H1 (cell line): Measurements from ENCODE around the gene CDK9. TPM values are rescaled to one million over a fixed set of nuclear protein-coding genes. Genes with fewer than 3 reads are reported as not detected.

Experiments used
- CTCF ChIA-PET: fragments of 300-600 bp; sonication (Branson Sonifier 250); formaldehyde crosslinking; loops from one replicate; lab custom pipeline; 2021; ENCODE audit not compliant: partially characterized antibody; lab: Charles Lee
- POLR2A ChIA-PET: fragments of 300-600 bp; sonication (Branson Sonifier 250); formaldehyde crosslinking; loops from one replicate; lab custom pipeline; 2021; ENCODE audit warnings: inconsistent platforms; ENCODE audit not compliant: partially characterized antibody; lab: Charles Lee
- DNase-seq, 2 experiments: peaks; one replicate each; pipeline versions ENCODE4 v3.0.0 to v3.0.0-alpha.2; 2010 to 2022; ENCODE audit warnings: low spot score in 2 of 2, low read depth in 1 of 2, mixed read lengths in 1 of 2
- FAIRE-seq: peaks from 2 replicates; lab custom pipeline; 2011; peaks lifted over from hg19 to GRCh38; lab: Jason Lieb, UNC
- H2AFZ ChIP-seq: 2 replicates; pipeline ENCODE4 v1.8.1; 2012; ENCODE audit warnings: low read length, inconsistent platforms
- H2AK5ac ChIP-seq: 2 replicates; pipeline ENCODE4 v1.6.1; 2013; ENCODE audit warnings: low read depth, low read length
- H2BK120ac ChIP-seq: replicated peaks from 2 replicates; pipeline ENCODE3; 2013; ENCODE audit warnings: low read depth, low read length, inconsistent platforms
- H2BK12ac ChIP-seq: 2 replicates; pipeline ENCODE4 v1.6.1; 2013; ENCODE audit warnings: low read depth, low read length
- H2BK15ac ChIP-seq: 2 replicates; pipeline ENCODE4 v1.6.1; 2013; ENCODE audit warnings: low read length
- H2BK20ac ChIP-seq: 2 replicates; pipeline ENCODE4 v1.6.1; 2013; ENCODE audit warnings: low read length
- H2BK5ac ChIP-seq: 2 replicates; pipeline ENCODE4 v1.6.1; 2013; ENCODE audit warnings: low read depth, low read length
- H3K14ac ChIP-seq: 2 replicates; pipeline ENCODE4 v1.6.1; 2013; ENCODE audit warnings: inconsistent platforms; ENCODE audit not compliant: insufficient read length
- H3K18ac ChIP-seq: 2 replicates; pipeline ENCODE4 v1.6.1; 2013; ENCODE audit warnings: low read length; ENCODE audit errors: extremely low read depth
- H3K23ac ChIP-seq: 2 replicates; pipeline ENCODE4 v1.6.1; 2013; ENCODE audit warnings: inconsistent platforms; ENCODE audit not compliant: insufficient read length
- H3K23me2 ChIP-seq: 2 replicates; pipeline ENCODE4 v1.6.1; 2013; ENCODE audit warnings: low read depth, low read length
- H3K27ac ChIP-seq: 2 replicates; pipeline ENCODE4 v1.6.1; 2011; ENCODE audit warnings: low read depth, low read length, inconsistent platforms
- H3K27me3 ChIP-seq, 4 experiments: replicated peaks in 1 of 4; 1 replicate in 1 of 4; 2 replicates in 3 of 4; pipeline versions ENCODE4 v1.6.1 to v1.8.1; 2011 to 2013; ENCODE audit warnings: low read length in 3 of 4, mild to moderate bottlenecking in 3 of 4, inconsistent platforms in 2 of 4, mixed read lengths in 2 of 4, moderate library complexity in 1 of 4; ENCODE audit not compliant: control insufficient read depth in 3 of 4, insufficient read depth in 3 of 4; ENCODE audit errors: extremely low read depth in 1 of 4
- H3K36me3 ChIP-seq, 4 experiments: 2 replicates each; pipeline versions ENCODE4 v1.6.1 to v1.8.1; 2011 to 2013; ENCODE audit warnings: mild to moderate bottlenecking in 4 of 4, low read length in 3 of 4, moderate library complexity in 2 of 4, control low read depth in 1 of 4, inconsistent platforms in 1 of 4; ENCODE audit not compliant: insufficient read depth in 4 of 4, control insufficient read depth in 2 of 4
- H3K4ac ChIP-seq: replicated peaks from 2 replicates; pipeline ENCODE3; 2013; ENCODE audit warnings: low read length, low read depth, mixed read lengths, inconsistent platforms; ENCODE audit not compliant: insufficient read length
- H3K4me1 ChIP-seq, 4 experiments: replicated peaks in 1 of 4; 1 replicate in 1 of 4; 2 replicates in 3 of 4; pipeline versions ENCODE4 v1.6.1 to v1.8.1; 2011 to 2013; ENCODE audit warnings: low read length in 3 of 4, inconsistent platforms in 2 of 4, mixed read lengths in 1 of 4; ENCODE audit not compliant: insufficient read depth in 4 of 4, control insufficient read depth in 3 of 4
- H3K4me2 ChIP-seq, 2 experiments: 2 replicates each; pipeline versions ENCODE4 v1.6.1 to v1.8.1; 2011 to 2013; ENCODE audit warnings: low read depth in 2 of 2, low read length in 2 of 2, control low read depth in 1 of 2, inconsistent platforms in 1 of 2, mild to moderate bottlenecking in 1 of 2; ENCODE audit not compliant: insufficient read depth in 1 of 2
- H3K4me3 ChIP-seq, 4 experiments: fragments of 200-600, 300-600 bp in 1 of 4; sonication (generic), shearing (Covaris generic), sonication (Bioruptor Twin) in 1 of 4; 2 replicates each; pipeline versions ENCODE4 v1.5.1 to v1.8.1; 2011 to 2016; ENCODE audit warnings: low read length in 4 of 4, low read depth in 3 of 4, control low read depth in 2 of 4, inconsistent platforms in 2 of 4, mild to moderate bottlenecking in 2 of 4, mixed read lengths in 1 of 4, moderate library complexity in 1 of 4; ENCODE audit not compliant: insufficient read depth in 2 of 4; ENCODE audit errors: extremely low read depth in 1 of 4
- H3K56ac ChIP-seq: replicated peaks from 2 replicates; pipeline ENCODE3; 2013; ENCODE audit warnings: low read depth, mild to moderate bottlenecking, mixed read lengths, low read length, inconsistent platforms; ENCODE audit not compliant: insufficient read length
- H3K79me1 ChIP-seq: 2 replicates; pipeline ENCODE4 v1.6.1; 2013; ENCODE audit warnings: low read depth, low read length, control low read depth
- H3K79me2 ChIP-seq, 2 experiments: 2 replicates each; pipeline versions ENCODE4 v1.6.1 to v1.8.1; 2012 to 2013; ENCODE audit warnings: low read length in 2 of 2, mild to moderate bottlenecking in 2 of 2, inconsistent platforms in 1 of 2; ENCODE audit not compliant: insufficient read depth in 2 of 2, control insufficient read depth in 1 of 2
- H3K9ac ChIP-seq, 4 experiments: replicated peaks in 1 of 4; 1 replicate in 1 of 4; 2 replicates in 3 of 4; pipeline versions ENCODE4 v1.6.1 to v1.8.1; 2011 to 2013; ENCODE audit warnings: low read depth in 3 of 4, low read length in 3 of 4, control low read depth in 2 of 4, mild to moderate bottlenecking in 2 of 4, moderate library complexity in 2 of 4, inconsistent platforms in 1 of 4; ENCODE audit errors: extremely low read depth in 1 of 4
- H3K9me3 ChIP-seq, 2 experiments: 2 replicates each; pipeline versions ENCODE4 v1.6.1 to v1.8.1; 2012 to 2013; ENCODE audit warnings: mild to moderate bottlenecking in 2 of 2, moderate library complexity in 2 of 2, control low read depth in 1 of 2, inconsistent platforms in 1 of 2, low read depth in 1 of 2, low read length in 1 of 2, mixed read lengths in 1 of 2; ENCODE audit not compliant: insufficient read depth in 2 of 2
- H4K20me1 ChIP-seq, 2 experiments: replicated peaks in 1 of 2; 2 replicates each; pipeline versions ENCODE3 to v1.8.1; 2011 to 2013; ENCODE audit warnings: inconsistent platforms in 2 of 2, low read length in 2 of 2, mild to moderate bottlenecking in 1 of 2; ENCODE audit not compliant: insufficient read depth in 2 of 2, control insufficient read depth in 1 of 2
- H4K5ac ChIP-seq: 2 replicates; pipeline ENCODE4 v1.6.1; 2013; ENCODE audit warnings: low read length, low read depth, mixed read lengths, inconsistent platforms; ENCODE audit not compliant: insufficient read length
- H4K8ac ChIP-seq: 2 replicates; pipeline ENCODE4 v1.8.0; 2013; ENCODE audit warnings: mild to moderate bottlenecking, moderate library complexity, low read length, inconsistent platforms; ENCODE audit not compliant: insufficient read depth; ENCODE audit errors: extremely low read depth
- H4K91ac ChIP-seq: replicated peaks from 2 replicates; pipeline ENCODE3; 2013; ENCODE audit warnings: low read length, mixed read lengths, inconsistent platforms; ENCODE audit not compliant: insufficient read length
- EP300 ChIP-seq, 2 experiments: IDR thresholded peaks; 1 replicate in 1 of 2; 2 replicates in 1 of 2; pipeline ENCODE4 v1.6.1; 2011 to 2012; ENCODE audit warnings: low read depth in 2 of 2, low read length in 2 of 2, mild to moderate bottlenecking in 2 of 2, borderline replicate concordance in 1 of 2, inconsistent platforms in 1 of 2, moderate library complexity in 1 of 2
- HDAC6 ChIP-seq: IDR thresholded peaks from one replicate; pipeline ENCODE4 v1.7.1; 2012; ENCODE audit warnings: low read depth, mild to moderate bottlenecking, inconsistent platforms, low read length, moderate library complexity
- POLR2A ChIP-seq, 2 experiments: IDR thresholded peaks; 1 replicate in 1 of 2; 2 replicates in 1 of 2; pipeline ENCODE4 v1.6.1; 2011; ENCODE audit warnings: low read depth in 2 of 2, low read length in 2 of 2, mild to moderate bottlenecking in 2 of 2; ENCODE audit errors: control extremely low read depth in 1 of 2
- RXRA ChIP-seq: IDR thresholded peaks from 2 replicates; pipeline ENCODE4 v1.6.1; 2011; ENCODE audit warnings: low read depth, mild to moderate bottlenecking, low read length, moderate library complexity; ENCODE audit not compliant: insufficient read depth
- TAF7 ChIP-seq: optimal IDR thresholded peaks from 2 replicates; pipeline ENCODE3; 2011; ENCODE audit warnings: low read depth, mild to moderate bottlenecking, inconsistent platforms, low read length, moderate library complexity, borderline replicate concordance
- WGBS, 2 experiments: shearing (Covaris generic) in 1 of 2; methylation state at CpG; one replicate each; pipeline versions ENCODE4 v1.1.6 to v1.1.7; 2013 to 2015; ENCODE audit warnings: low lambda C conversion rate in 2 of 2, mixed read lengths in 2 of 2, inconsistent platforms in 1 of 2, low coverage in 1 of 2, missing lambda C conversion rate in 1 of 2; ENCODE audit not compliant: insufficient replicate concordance in 2 of 2, insufficient coverage in 1 of 2, insufficient read length in 1 of 2; ENCODE audit errors: extremely low coverage in 1 of 2, missing lambda C conversion rate in 1 of 2; 5-methylcytosine and 5-hydroxymethylcytosine counted together
- polyA plus RNA-seq, 7 experiments: library from polyadenylated mRNA; depleted of rRNA in 3 of 7; stranded (reverse) in 5 of 7; unstranded in 2 of 7; fragments of >200 nt in 5 of 7; fragments of 200-250 nt in 2 of 7; gene quantifications; 1 replicate in 5 of 7; 2 replicates in 1 of 7; 4 replicates in 1 of 7; pipeline versions ENCODE4 v1.2.1 to v1.2.3, GENCODE V29; 2011 to 2013; ENCODE audit warnings: missing spikeins in 2 of 7, mixed read lengths in 2 of 7
- total RNA-seq: library from RNA; stranded (reverse); fragmentation: NEBNext Ultra II Directional; extraction: Animal tissue kit (Norgen Biotek cat#: 25700); gene quantifications from 2 replicates; pipeline ENCODE4 v1.2.1, GENCODE V29; 2021

Gene CDK9
- total and polyA plus RNA-seq, 2 of the 8 experiments (the other 6 are each of a cell fraction or from before 2014, with no cell fraction given) = 69.1 to 87.5 TPM

DNA sequence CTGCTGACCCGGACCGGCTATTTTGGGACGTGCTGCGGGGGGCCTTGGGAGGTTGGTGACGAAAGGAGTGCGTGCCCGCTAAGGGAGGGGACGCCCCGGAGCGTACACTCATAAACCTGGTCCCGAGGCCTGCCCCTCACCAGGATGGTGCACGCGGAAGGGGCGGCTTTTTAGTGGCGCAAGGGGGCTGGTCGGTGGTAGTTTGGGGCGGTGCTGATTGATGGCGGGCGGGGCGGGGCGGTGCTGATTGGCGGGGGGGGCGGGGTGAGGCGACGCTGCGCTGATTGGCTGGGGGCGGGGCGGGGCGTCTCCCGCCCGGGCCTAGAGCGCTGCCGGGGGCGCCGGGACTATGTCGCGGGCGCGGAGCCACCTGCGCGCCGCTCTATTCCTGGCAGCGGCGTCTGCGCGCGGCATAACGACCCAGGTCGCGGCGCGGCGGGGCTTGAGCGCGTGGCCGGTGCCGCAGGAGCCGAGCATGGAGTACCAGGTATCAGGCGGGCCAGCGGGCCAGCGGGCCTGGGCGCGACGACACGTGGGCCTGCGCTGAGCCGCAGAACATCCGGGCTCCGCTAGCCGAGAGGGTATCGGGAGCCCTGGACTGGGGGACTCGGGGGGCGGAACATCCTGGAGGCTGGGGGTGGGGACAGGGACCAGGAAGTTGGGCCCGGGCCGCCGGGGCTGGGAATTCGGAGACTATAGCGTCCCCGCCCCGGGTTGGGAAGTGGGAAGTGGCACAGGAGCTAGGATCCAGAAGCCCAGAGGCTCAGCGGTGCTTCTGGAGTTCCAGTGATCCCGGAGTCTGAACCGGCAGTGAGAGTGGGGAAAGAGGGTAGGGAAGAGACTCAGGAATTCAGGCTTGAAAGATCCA is 17.0 kb downstream of the CDK9 start, which contains the start of gene FPGS:
Gene FPGS, plus strand, starts transcription at position 307 of the 868 bp plus-strand sequence. Its CDS starts 43 bp downstream, at position 350.
- CTCF ChIA-PET = interaction anchor here (0.6 to 4.4 kb wide), 14 partner anchors 11 to 112 kb away, joined by 3 to 19 read pairs (median 4); partner anchors contain the start of genes AK1 and SH2D3C
- peak within 1 kb of the TSS; percentile 61 to 86 (median 81) for H3K4me3 ChIP-seq
- no peaks in the 10 kb centered on the region for H3K27me3 ChIP-seq
- POLR2A ChIA-PET = interaction anchor here (0.5 to 10.3 kb wide), 24 partner anchors 9 to 352 kb away, joined by 3 to 140 read pairs (median 4); partner anchors contain the start of genes CDK9, LRSAM1, PIP5KL1 and RPL12
- H3K4me1 ChIP-seq = peaks cover 5 to 9% (median 6%) of the 10 kb centered on the region in 4 experiments; a peak in 6 of 7 replicates
- H4K91ac ChIP-seq = peak within 1 kb of the TSS; percentile 99
- peak within 1 kb of the TSS; percentile 93 for H4K5ac ChIP-seq
- H3K4ac ChIP-seq = peak within 1 kb of the TSS; percentile 57
- H3K23me2 ChIP-seq = peaks cover 8% of the 10 kb centered on the region; the same call in 1 of the 2 replicates
- no peak within 1 kb of the TSS for H3K23ac ChIP-seq
- peak within 1 kb of the TSS; percentile 87 for H3K27ac ChIP-seq
- H2BK12ac ChIP-seq = no peak within 1 kb of the TSS
- H2BK120ac ChIP-seq = no peak within 1 kb of the TSS
- no peak within 1 kb of the TSS for H2AK5ac ChIP-seq
- H2BK5ac ChIP-seq = peak within 1 kb of the TSS; percentile 85
- peak within 1 kb of the TSS; percentile 81 for H3K56ac ChIP-seq
- H4K8ac ChIP-seq = peak within 1 kb of the TSS; percentile 98; the same call in 1 of the 2 replicates
- H2BK15ac ChIP-seq = no peak within 1 kb of the TSS; the same call in 1 of the 2 replicates
- no peak within 1 kb of the TSS for H2BK20ac ChIP-seq
- peak within 1 kb of the TSS; percentile 90 for H3K18ac ChIP-seq
- H3K79me1 ChIP-seq = peaks cover 7% of the 10 kb centered on the region
- DNase-seq (peak; percentile 65 to 88), FAIRE-seq (no peak)
- H4K20me1 ChIP-seq = peaks cover 2 to 3% of the 10 kb centered on the region in 2 experiments
- peak within 1 kb of the TSS; percentile 82 to 97 (median 93) for H3K9ac ChIP-seq
- no peak within 1 kb of the TSS for H3K14ac ChIP-seq
- peaks cover 0 to 7% (median 4%) of the 10 kb centered on the region in 4 experiments; a peak in 4 of 8 replicates for H3K36me3 ChIP-seq
- no peak within 1 kb of the TSS for H2AFZ ChIP-seq
- WGBS, 2 experiments = 3% methylated on average over 54 of the region's 83 CpGs; no CpG with 5 or more reads in 1 of the 2 experiments
- peaks cover 0 to 15% of the 10 kb centered on the region in 2 experiments; a peak in 2 of 4 replicates for H3K79me2 ChIP-seq
- H3K9me3 ChIP-seq = no peaks in the 10 kb centered on the region
- H3K4me2 ChIP-seq = peak within 1 kb of the TSS; percentile 85 to 96
- TF ChIP-seq RXRA = no peak
- 0 out of 3 replicates have a peak, but pooled peaks of 1 of the 2 experiments have one; percentile 15 for TF ChIP-seq EP300 (IDR thresholded peaks at IDR 0.05; ENCODE audit: borderline replicate concordance in 1 of 2, low read depth in 2 of 2, low read length in 2 of 2)
- TF ChIP-seq TAF7 = peak; percentile 87
- TF ChIP-seq POLR2A (IDR thresholded peaks at IDR 0.05; ENCODE audit: control extremely low read depth in 1 of 2, low read depth in 2 of 2, low read length in 2 of 2) = peak in 1 of 2 experiments; percentile 88; a peak in 2 of 3 replicates
- TF ChIP-seq HDAC6 = no peak
